GM21526 (cell line): ENCODE data around the gene FITM1.
A peak's percentile ranks its signal among the peaks of the same experiment; 100 is the strongest.

ENCODE experiments used
- ATAC-seq: cut with Tn5 transposase; IDR thresholded peaks from one replicate; pipeline ENCODE4 v1.9.1; 2021; ENCODE audit warnings: moderate library complexity; ENCODE audit not compliant: unreplicated experiment, low FRiP score

Gene FITM1

GRCh38 chr14:24155100-24155499, 24.6 kb downstream of the FITM1 start:
- no peak for ATAC-seq

DNA sequence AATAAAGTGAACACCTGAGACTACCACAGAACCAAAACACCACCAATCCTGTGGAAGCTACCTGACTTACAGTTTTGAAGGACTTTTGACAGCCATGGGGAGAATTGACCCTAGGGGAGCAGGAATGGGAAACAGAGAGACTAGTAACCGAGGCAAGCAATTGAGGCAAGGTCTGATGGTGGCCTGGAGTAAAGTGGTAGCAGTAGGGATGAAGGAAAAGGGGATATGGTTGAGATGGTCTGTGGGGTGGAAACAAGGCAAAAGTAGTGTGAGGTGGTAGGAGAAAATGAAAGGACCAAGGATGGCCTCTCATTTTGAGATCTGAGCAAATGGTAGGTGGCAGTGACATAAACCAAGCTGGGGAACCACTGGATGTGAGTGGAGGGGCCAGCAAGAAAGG, 26.4 kb downstream of the FITM1 start:
- no peak for ATAC-seq

- no peak for ATAC-seq
Observed at GRCh38 chr14:24157331-24157730, 26.9 kb downstream of the FITM1 start.

DNA sequence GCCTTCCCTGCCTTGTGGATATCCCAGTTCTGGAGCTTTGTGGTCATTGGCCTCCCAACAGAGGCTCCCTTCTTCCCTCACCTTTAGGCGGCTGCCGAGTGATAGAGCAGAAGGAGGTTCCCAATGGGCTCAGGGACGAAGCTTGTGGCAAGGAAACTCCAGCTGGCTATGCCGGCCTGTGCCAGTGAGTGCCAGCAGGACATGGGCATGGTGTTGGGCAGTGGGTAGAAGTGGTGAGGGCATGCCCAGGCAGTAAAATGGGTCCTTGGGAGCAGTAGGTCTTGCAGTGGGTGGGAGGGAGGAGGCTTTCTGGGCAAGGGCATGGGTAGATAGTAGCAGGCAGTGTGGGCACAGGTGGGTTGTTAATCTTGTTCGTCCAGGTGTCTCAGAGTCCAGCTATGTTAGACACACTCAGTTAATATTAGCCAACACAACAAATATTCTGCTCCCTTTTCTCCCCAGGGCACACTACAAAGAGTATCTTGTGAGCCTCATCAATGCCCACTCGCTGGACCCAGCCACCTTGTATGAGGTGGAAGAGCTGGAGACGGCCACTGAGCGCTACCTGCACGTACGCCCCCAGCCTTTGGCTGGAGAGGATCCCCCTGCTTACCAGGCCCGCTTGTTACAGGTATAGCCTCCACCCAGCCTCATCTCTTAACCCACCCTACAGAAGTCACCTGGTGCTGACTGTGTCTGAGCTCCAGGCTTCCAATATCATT, 29.5 kb downstream of the FITM1 start:
- no peak for ATAC-seq

GRCh38 chr14:24160499-24160849, 30.0 kb downstream of the FITM1 start:
- ATAC-seq, result no peak

GRCh38 chr14:24160850-24161804, 30.7 kb downstream of the FITM1 start, which contains the start of gene IRF9:
TSS of gene IRF9 (plus strand) at chr14:24161265. CDS start at chr14:24162145, 880 bp downstream.
- ATAC-seq, result peak; percentile 61

DNA sequence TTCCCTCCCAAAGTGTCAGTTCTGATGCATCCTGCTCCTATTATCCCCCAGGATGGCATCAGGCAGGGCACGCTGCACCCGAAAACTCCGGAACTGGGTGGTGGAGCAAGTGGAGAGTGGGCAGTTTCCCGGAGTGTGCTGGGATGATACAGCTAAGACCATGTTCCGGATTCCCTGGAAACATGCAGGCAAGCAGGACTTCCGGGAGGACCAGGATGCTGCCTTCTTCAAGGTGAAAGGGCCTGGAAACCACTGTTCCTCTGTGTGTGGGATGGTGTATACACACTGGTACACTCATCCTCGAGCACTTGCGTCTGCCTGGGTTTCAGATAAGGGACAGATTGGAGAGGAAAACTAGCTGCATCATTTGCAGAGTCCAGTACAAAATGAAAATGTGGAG, 31.6 kb downstream of the FITM1 start:
- no peak for ATAC-seq

GRCh38 chr14:24164518-24164991, 34.1 kb downstream of the FITM1 start:
- no peak for ATAC-seq

DNA sequence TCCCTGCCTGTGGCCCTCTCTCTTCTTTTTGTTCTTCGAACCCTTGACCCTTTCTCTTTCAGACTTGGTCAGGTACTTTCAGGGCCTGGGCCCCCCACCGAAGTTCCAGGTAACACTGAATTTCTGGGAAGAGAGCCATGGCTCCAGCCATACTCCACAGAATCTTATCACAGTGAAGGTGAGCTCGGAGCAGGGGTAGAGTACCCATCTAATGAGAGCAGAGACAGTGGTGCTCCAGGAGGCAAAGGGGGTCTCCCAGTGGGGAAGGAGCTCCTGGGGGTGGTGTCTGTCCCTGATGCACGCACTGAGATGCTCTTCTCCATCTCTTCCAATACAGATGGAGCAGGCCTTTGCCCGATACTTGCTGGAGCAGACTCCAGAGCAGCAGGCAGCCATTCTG, 35.3 kb downstream of the FITM1 start:
- no peak for ATAC-seq

DNA sequence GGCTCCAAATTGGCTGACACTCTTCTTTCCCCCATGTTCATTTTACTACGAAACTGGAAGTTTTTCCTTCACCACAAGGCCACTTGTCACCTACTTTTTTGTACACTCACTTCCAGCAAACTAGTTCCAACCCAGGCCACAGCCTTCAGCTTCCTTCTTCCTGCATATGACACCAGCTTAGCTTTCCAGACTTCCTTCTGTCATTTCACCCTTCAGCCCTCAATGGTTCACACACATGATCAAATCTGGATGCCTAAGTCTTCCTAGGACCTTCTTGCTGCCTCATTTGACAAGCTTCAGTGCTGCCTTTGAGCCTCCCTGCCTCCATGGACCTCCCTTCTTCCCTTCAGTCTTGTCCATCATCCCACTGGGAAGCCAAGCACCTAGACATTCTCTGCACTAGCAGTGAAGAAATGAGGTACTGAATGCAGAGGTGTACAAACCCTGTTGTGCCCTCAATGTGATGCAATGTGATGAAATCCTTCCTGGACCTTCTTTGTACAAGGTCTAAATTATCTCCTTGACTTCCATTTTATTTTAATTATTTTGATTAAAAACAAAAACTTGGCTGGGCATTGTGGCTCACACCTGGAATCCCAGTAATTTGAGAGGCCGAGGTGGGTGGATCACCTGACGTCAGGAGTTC, 37.1 kb downstream of the FITM1 start:
- no peak for ATAC-seq

DNA sequence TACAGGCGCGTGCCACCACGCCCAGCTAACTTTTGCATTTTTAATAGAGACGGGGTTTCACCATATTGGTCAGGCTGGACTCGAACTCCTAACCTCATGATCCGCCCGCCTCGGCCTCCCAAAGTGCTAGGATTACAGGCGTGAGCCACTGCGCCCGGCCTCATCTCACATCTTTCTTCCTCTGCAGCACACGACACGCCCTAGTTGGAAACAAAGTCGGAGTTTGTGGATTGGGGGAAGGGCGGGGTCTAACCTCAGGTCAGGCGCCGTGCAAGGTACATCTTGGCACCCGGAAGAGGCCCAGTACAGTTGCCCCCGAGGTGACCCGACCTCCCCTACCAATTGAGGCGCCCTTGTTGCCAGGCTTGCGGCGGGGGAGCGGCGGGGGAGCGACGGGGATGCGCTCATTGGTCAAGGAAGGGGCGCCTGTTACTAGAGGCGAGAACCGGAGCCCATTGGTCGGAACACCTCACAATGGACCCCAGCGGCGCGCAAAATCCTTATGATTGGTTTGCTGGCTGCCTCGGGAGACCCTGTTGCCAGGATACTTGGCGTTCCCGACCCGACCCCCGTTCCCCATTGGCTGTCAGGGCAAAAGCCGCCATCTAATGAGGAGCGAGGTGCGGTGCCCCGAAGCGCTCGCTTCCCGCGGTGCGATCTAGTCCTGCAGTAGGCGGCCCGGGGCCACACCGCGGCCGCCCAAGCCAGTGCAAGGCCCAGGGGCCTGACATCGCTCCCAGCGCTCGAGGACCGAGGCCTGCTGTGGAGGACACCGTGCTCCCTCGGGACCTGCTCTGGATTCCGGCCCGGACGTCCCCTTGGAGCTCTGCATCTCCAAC, 41.2 kb downstream of the FITM1 start, which contains the start of gene REC8:
REC8 (plus strand) TSS at position 659 of the 839 bp plus-strand sequence. CDS start 473 bp downstream, outside the sequence.
- peak; percentile 73 for ATAC-seq

GRCh38 chr14:24172261-24172860, 41.9 kb downstream of the FITM1 start:
- no peak for ATAC-seq

- ATAC-seq, result no peak
Observed at GRCh38 chr14:24172871-24173281, 42.4 kb downstream of the FITM1 start.

DNA sequence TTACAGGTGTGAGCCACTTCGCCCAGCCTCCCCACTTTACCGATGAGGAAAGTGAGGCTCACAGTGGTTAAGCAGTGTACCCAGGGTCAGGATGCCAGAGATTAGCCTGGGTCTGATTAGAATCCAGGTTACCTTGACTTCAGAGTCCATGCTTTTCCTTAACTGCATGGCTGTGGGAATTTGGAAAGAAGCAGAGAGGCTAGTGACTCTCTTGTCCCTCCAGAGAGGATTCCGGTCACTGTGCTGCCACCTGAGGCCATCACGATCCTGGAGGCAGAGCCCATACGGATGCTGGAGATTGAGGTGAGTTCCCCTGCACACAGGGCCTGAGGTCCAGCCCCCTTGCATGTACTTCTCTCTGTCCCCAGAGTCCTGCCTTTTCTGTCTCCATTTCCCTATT, 46.1 kb downstream of the FITM1 start:
- ATAC-seq, result no peak

GRCh38 chr14:24177041-24177825, 46.8 kb downstream of the FITM1 start:
- no peak for ATAC-seq

- ATAC-seq, result no peak
Observed at GRCh38 chr14:24177891-24178290, 47.4 kb downstream of the FITM1 start.

DNA sequence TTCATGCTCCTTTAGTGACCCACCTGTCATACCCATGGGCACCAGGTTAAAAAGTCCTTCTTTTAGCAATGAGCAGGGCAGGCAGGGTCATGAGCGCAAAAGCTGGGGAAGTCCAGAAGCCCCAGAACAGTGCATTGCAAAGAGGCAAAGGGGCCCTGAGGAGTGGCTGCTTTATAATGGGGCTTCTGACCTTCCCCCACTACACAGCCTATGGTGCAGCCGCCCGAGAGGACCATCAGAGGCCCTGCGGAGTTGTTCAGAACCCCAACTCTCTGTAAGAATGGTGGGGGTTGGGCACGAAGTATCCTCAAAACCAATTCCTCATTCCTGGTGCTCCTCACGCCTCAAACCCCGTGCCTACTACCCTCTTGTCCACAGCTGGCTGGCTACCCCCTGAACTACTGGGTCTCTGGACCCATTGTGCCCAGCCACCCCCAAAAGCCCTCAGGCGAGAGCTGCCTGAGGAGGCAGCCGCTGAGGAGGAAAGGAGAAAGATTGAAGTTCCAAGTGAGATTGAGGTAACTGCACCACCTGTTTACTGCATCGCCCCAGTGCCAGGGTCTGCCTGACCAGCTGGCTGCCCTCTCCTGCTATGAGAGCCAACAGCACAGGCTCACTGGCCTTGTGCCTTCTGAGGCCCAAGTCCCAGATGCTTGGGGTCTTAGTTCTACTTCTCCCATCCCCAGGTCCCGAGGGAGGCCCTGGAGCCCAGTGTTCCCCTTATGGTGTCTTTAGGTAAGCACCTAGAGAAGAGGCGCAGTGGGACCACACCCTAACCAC, 48.1 kb downstream of the FITM1 start:
- ATAC-seq, result no peak
